ENCODE data around the gene GALNT14. TPM values are rescaled to one million over a fixed set of nuclear protein-coding genes. Genes with fewer than 3 reads are reported as not detected.

GALNT14 gene
- total and polyA plus RNA-seq, 2 of the 8 experiments (the other 6 are each of a cell fraction or from before 2014, with no cell fraction given): 13.0 to 13.7 TPM

GRCh38 chr2:30900381-30900780 lies 237.9 kb downstream of the GALNT14 start:
- Histone ChIP-seq H3K79me1 (ENCODE audit: low read depth, low read length) (no peaks in the 10 kb centered on the region), H3K4me2 (ENCODE audit: insufficient read depth in 1 of 2, low read depth in 2 of 2, low read length in 2 of 2) (no peak overlapping the region), H3K79me2 (ENCODE audit: control insufficient read depth in 1 of 2, insufficient read depth in 2 of 2, low read length in 2 of 2) (no peaks in the 10 kb centered on the region), H3K4me1 (replicated peaks in 1 of 4; ENCODE audit: control insufficient read depth in 3 of 4, insufficient read depth in 4 of 4, low read length in 3 of 4) (peaks cover 0 to 2% (median 0%) of the 10 kb centered on the region in 4 experiments; a peak in 3 of 7 replicates), H3K27ac (ENCODE audit: low read depth, low read length) (no peak overlapping the region), H3K9ac (replicated peaks in 1 of 4; ENCODE audit: extremely low read depth in 1 of 4, low read depth in 3 of 4, low read length in 3 of 4) (no peak overlapping the region), H4K8ac (ENCODE audit: extremely low read depth, insufficient read depth, low read length) (no peak overlapping the region), H2AK5ac (ENCODE audit: low read depth, low read length) (no peak overlapping the region), H2BK20ac (ENCODE audit: low read length) (no peak overlapping the region), H3K14ac (ENCODE audit: insufficient read length) (no peak overlapping the region), H3K27me3 (replicated peaks in 1 of 4; ENCODE audit: control insufficient read depth in 3 of 4, extremely low read depth in 1 of 4, insufficient read depth in 3 of 4, low read length in 3 of 4) (no peaks in the 10 kb centered on the region), H4K5ac (ENCODE audit: insufficient read length, low read depth, low read length) (no peak overlapping the region), H2BK15ac (ENCODE audit: low read length) (no peak overlapping the region), H4K20me1 (replicated peaks in 1 of 2; ENCODE audit: control insufficient read depth in 1 of 2, insufficient read depth in 2 of 2, low read length in 2 of 2) (no peaks in the 10 kb centered on the region), H4K91ac (replicated peaks; ENCODE audit: insufficient read length, low read length) (no peak overlapping the region), H3K23me2 (ENCODE audit: low read depth, low read length) (no peaks in the 10 kb centered on the region), H2BK120ac (replicated peaks; ENCODE audit: low read depth, low read length) (no peak overlapping the region), H2BK5ac (ENCODE audit: low read depth, low read length) (no peak overlapping the region), H3K9me3 (ENCODE audit: insufficient read depth in 2 of 2, low read depth in 1 of 2, low read length in 1 of 2) (peaks cover 2 to 3% of the 10 kb centered on the region in 2 experiments; a peak in 2 of 4 replicates), H3K4me3 (ENCODE audit: extremely low read depth in 1 of 4, insufficient read depth in 2 of 4, low read depth in 3 of 4, low read length in 4 of 4) (no peak overlapping the region), H3K36me3 (ENCODE audit: control insufficient read depth in 2 of 4, insufficient read depth in 4 of 4, low read length in 3 of 4) (no peaks in the 10 kb centered on the region), H3K18ac (ENCODE audit: extremely low read depth, low read length) (no peak overlapping the region), H2BK12ac (ENCODE audit: low read depth, low read length) (no peak overlapping the region), H2AFZ (ENCODE audit: low read length) (no peak overlapping the region), H3K23ac (ENCODE audit: insufficient read length) (no peak overlapping the region), H3K56ac (replicated peaks; ENCODE audit: insufficient read length, low read depth, low read length) (no peak overlapping the region), H3K4ac (replicated peaks; ENCODE audit: insufficient read length, low read depth, low read length) (no peak overlapping the region)
- FAIRE-seq: no peak
- DNase-seq (ENCODE audit: low read depth in 1 of 2, low spot score in 2 of 2): no peak
- 93% methylated on average over 5 of the region's 5 CpGs; no CpG with 5 or more reads in 1 of the 2 experiments for WGBS, 2 experiments (ENCODE audit: extremely low coverage in 1 of 2, insufficient coverage in 1 of 2, insufficient read length in 1 of 2, insufficient replicate concordance in 2 of 2, low coverage in 1 of 2, low lambda C conversion rate in 2 of 2, missing lambda C conversion rate in 1 of 2)
- ChIA-PET CTCF (ENCODE audit: partially characterized antibody) (interaction anchor here (1.0 to 1.5 kb wide), 3 partner anchors 18 to 186 kb away, joined by 3 to 6 read pairs (median 5); no protein-coding TSS in a partner anchor), POLR2A (ENCODE audit: partially characterized antibody) (no interaction called here)
- TF ChIP-seq TCF12 (IDR thresholded peaks at IDR 0.05; ENCODE audit: low read depth, low read length) (no peak), TAF7 (optimal IDR thresholded peaks at IDR 0.05; ENCODE audit: borderline replicate concordance, low read depth, low read length) (no peak), CREB1 (IDR thresholded peaks at IDR 0.05) (no peak), EZH2 (IDR thresholded peaks at IDR 0.05; ENCODE audit: low read depth, low read length, severe bottlenecking) (no peak), RBBP5 (IDR thresholded peaks at IDR 0.05; ENCODE audit: borderline replicate concordance, low read depth, low read length) (no peak), CHD2 (IDR thresholded peaks at IDR 0.05; ENCODE audit: low read length) (no peak), GABPA (IDR thresholded peaks at IDR 0.05; ENCODE audit: borderline replicate concordance, insufficient read depth, low read length) (no peak), NRF1 (IDR thresholded peaks at IDR 0.05; ENCODE audit: low read depth, low read length) (no peak), POLR2A (IDR thresholded peaks at IDR 0.05; ENCODE audit: control extremely low read depth in 1 of 2, low read depth in 2 of 2, low read length in 2 of 2) (no peak), ASH2L (IDR thresholded peaks at IDR 0.05; ENCODE audit: low read length) (no peak), TAF1 (IDR thresholded peaks at IDR 0.05; ENCODE audit: low read depth, low read length) (no peak), SIN3A (conservative IDR thresholded peaks at IDR 0.05 in 1 of 2, IDR thresholded peaks at IDR 0.05 in 1 of 2; ENCODE audit: low read depth in 1 of 2, low read length in 2 of 2) (no peak), TEAD4 (IDR thresholded peaks at IDR 0.05; ENCODE audit: low read depth, low read length) (no peak), ZNF274 (IDR thresholded peaks at IDR 0.05; ENCODE audit: borderline replicate concordance, extremely low read depth, low read length) (no peak), HDAC2 (IDR thresholded peaks at IDR 0.05; ENCODE audit: borderline replicate concordance in 1 of 2, low read depth in 2 of 2, low read length in 2 of 2) (no peak), SP2 (IDR thresholded peaks at IDR 0.05; ENCODE audit: low read length) (no peak)

Measured in H1 (cell line).